HG03135 (cell line): ENCODE results near the gene TMEM132E.

Experiments
- ATAC-seq: cut with Tn5 transposase; IDR thresholded peaks from one replicate; pipeline ENCODE4 v1.9.1; 2021; ENCODE audit warnings: mild to moderate bottlenecking, moderate library complexity; ENCODE audit not compliant: unreplicated experiment

TMEM132E gene

DNA sequence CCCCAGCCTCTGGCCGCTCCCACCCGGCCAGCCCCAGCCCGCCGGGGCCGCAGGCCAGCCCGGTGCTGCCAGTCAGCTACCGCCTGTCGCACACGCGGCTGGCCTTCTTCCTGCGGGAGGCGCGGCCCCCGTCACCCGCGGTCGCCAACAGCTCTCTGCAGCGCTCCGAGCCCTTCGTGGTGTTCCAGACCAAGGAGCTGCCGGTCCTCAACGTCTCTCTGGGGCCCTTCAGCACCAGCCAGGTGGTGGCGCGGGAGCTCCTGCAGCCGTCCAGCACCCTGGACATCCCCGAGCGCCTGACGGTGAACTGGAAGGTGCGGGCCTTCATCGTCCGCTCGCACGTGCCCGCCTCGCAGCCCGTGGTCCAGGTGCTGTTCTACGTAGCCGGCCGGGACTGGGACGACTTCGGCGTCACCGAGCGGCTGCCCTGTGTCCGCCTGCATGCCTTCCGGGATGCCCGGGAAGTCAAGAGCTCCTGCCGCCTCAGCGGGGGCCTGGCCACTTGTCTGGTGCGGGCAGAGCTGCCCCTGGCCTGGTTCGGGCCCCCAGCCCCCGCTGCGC is 46.8 kb downstream of the TMEM132E start:
- ATAC-seq = no peak

DNA sequence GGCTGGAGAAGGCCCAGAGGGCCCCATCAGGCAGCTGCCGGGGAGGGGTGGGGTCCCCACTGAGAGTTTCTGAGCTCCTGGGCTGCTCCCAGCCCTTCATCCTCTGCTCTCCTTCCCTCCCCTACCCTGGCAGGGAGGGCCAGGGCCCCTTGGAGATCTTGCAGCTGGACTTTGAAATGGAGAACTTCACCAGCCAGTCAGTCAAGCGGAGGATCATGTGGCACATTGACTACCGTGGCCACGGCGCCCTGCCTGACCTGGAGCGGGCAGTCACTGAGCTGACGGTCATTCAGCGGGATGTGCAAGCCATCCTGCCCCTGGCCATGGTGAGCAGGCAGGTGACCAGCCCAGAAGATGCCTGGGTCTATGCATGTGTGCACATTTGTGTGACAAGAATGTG is 49.5 kb downstream of the TMEM132E start:
- no peak for ATAC-seq

DNA sequence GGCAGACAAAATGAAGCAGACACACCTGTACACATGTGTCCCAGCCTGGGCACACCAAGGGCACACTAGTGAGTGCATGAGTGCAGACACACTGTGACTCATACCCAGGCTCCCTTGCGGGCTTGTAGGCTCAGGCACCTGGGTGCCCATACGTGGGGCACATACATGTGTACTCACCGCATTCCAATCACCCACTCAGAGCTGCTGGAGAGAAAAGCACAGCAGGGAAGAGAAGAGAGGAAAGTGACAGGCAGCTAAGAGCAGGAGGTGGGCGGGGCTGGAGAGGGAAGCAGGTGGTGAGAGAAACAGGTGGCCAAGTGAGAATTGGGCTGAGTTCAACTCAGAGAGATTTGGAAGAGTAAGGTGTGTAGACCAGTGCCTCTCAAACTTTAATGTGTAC is 54.0 kb downstream of the TMEM132E start:
- ATAC-seq = no peak

DNA sequence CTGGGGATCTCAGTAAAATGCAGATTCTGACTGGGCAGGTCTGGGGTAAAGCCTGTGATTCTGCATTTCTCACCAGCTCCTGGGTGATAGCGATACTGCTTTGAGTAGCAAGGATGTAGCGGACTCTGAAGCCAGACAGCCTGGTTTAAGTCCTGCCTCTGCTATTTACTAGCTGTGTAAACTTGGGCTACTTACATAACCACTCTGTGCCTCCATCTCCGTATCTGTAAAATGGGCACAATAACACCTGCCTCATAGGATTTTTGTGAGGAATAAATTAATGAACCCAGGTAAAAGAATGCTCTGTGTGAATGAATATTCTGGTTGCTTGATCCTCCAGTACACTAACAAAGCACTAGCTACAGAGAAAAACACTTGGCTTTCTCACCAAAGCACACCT is 54.4 kb downstream of the TMEM132E start:
- ATAC-seq = no peak

DNA sequence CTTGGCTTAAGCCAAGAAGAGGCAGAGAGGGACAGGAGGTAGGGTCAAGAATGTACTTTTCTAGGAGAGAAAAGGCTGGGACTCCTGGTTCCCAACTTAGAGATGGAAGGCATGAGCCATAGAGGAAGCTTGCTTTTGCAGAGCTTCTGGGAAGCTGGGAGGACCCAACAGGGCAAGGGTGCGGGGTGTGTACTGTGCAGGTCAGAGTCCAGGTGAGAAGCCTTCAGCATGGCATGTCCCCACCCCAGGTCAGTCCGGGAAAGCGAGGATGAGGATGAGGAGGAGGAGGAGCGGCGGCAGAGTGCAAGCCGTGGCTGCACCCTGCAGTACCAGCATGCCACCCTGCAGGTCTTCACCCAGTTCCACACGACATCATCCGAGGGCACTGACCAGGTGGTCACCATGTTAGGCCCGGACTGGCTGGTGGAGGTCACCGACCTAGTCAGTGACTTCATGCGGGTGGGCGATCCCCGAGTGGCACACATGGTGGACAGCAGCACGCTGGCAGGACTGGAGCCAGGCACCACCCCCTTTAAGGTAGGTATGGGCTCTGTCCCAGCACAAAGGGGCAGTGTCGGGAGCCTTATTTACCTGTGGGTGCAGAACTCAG is 55.3 kb downstream of the TMEM132E start:
- ATAC-seq = no peak

- no peak for ATAC-seq
Measured at GRCh38 chr17:34635876-34636275, 56.5 kb downstream of the TMEM132E start.

- ATAC-seq = no peak
Measured at GRCh38 chr17:34637041-34637547, 57.7 kb downstream of the TMEM132E start.

DNA sequence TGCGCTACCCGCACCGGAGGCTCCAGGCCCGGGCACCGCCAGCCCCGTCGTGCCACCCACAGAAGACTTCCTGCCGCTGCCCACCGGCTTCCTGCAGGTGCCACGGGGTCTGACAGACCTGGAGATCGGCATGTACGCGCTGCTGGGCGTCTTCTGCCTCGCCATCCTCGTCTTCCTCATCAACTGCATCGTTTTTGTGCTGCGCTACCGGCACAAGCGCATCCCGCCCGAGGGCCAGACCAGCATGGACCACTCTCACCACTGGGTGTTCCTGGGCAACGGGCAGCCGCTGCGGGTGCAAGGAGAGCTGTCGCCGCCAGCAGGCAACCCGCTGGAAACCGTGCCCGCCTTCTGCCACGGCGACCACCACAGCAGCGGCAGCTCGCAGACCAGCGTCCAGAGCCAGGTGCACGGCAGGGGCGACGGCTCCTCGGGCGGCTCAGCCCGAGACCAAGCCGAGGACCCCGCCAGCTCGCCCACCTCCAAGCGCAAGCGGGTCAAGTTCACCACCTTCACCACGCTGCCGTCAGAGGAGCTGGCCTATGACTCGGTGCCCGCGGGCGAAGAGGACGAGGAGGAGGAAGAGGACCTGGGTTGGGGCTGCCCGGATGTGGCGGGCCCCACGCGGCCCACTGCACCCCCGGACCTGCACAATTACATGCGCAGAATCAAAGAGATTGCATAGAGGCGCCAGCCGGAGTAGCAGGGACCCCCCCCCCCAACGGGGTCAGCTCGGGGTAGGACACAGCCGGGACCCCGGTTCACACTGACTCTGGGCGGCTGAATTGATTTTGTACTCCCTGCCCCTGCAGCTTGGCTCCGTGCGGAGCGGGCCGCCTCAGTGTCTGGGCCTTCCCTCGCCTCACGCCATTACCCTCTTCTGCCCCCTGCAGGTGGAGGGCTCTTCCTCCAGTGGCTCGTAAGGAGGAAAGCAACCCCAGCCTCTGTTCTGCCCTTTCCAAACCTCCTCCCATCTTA is 58.5 kb downstream of the TMEM132E start:
- no peak for ATAC-seq

GRCh38 chr17:34638526-34639260 is 59.3 kb downstream of the TMEM132E start:
- no peak for ATAC-seq

GRCh38 chr17:34639706-34640425 is 60.5 kb downstream of the TMEM132E start:
- ATAC-seq = no peak

DNA sequence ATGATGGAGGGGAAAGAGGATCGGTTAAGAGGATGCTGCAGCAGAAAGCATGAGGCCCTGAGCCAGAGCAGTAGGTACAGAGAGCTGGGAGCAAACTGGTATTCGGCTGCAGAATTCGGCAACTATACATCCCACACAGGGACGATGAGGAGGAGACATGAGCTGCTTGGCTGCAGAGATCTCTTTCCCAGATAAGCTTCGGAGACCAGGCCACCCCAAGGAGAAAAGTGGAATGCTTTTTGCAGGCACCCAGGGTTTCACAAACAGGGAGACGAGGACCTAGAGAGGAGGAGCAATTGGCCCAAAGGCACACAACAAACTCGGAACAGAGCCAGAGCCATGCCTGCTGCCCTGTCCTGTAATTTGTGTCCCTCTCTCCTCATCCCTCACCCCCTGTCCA is 62.0 kb downstream of the TMEM132E start:
- no peak for ATAC-seq

DNA sequence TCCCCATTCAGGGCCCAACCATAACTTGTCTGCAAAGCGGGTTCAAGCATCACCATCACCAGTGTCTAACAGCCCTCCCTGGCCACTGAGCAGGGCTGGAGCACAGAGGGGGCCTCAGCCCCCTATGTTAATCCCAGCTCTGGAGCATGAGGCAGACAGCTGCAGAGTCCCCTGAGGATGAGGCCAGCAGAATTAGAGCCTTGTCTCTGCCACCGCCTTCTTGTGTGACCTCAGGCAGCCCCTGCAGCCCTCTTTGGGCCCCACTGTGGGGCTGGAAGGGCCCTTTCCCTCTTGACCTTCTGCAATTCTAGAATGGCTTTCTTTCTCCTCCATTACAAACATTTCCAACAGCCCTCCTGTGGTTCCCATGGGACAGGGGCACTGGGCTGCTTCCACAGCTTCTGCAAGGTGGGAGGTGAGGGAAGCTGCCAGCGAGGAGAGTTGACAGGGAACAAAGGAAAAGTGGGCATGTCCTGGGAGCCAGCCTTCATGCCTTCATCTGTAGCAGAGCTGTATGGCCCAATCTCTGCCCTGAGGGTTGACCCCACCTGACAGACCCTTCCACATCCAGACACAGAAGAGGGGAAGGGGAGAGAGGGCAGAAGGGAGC is 65.7 kb downstream of the TMEM132E start:
- no peak for ATAC-seq

DNA sequence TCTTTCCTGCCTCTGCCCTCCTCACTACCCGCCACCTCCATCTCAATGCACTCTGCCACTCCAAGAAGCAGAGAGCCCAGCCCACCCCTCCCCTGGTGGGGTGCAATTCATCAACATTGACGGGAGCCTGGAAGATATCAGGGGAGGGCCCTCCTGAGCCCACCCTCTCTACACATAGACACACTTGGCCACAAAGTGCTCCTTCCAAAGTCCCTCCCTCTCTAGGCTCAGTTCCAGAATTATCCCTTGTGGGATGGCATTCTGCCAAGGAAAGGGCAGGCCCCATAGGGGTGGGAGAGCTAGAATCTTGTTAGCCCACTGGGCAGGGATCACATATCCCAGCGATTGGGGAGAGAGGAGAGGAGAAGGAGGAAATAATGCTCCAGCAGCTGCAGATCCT is 66.2 kb downstream of the TMEM132E start:
- ATAC-seq = no peak

GRCh38 chr17:34647511-34647910 is 68.1 kb downstream of the TMEM132E start:
- ATAC-seq = no peak

DNA sequence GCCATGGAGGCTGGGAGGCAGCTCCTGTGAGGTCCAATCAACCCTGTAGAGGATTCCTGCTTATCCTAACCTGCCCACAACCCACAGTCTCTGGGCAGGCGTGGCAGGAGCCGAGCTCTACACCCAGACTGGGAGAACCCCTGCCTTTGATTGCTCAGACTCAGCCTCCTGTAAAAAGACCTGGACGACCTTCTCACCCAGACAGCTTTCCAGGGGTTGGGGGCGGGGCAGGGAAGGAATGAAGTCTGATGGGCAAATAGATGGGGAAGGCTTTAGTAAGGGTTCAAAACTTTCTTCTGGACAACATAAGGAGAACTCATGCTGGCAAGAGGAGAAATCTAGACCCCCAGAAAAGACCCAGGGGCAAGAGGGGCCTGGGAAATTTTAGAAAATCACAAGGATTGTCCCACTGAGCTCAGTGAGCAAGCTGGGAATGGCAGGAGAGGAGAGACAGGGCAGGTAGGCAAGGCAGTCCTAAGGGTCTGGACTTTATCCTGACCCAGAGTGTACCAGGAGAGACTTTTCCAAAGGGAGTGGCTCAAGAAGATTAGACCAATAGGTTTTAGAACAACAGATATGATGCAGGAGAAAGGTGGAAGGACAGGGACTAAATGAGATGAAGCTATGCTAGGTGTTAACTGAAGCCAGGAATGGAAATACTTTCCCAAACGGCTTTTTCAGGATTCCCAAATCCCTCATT is 70.8 kb downstream of the TMEM132E start:
- ATAC-seq = no peak

DNA sequence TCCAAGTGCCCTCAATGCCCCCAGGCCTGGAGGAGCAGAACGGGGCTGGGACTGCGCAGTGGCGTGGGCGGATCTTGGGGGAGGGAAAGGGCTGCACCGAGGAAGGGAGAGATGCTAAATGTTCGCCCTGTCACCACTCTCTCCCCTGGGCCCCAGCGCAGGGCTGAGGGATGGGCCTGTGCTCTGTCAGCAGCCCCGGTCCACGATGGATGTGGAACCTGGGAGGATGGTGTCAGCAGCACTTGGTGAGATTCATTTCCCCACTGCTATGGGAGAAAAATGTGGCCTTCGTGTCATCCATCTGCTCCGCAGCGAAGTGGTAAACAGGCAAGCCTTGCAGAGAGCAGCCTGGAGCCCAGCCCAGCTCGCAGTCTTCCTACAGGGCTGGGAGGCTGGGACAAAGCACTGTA is 72.0 kb downstream of the TMEM132E start:
- no peak for ATAC-seq

DNA sequence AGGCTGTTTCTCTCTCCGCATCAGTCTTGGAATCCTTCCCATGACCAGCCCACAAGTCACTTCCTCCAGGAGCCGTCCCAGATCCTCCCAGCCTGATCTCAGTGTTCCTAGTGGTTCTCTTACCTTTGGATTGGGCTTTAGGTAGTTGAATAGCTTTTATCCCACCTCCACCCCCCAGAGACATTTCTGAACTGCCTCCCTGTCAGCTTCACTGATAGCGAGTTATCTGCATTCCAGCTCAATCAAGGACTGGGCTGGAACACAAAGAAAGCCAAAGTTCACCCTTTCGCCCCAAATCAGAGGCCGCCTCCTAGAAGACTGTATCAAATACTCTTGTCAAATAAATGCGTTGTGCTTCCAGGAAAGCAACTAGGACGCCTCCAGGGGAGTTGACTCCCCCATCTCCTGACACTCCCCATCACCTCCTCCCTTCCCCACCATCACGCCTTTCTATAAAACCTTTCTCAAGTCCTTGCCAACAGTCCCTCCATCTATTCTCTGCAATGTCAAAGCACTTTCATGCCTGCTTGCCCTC is 72.7 kb downstream of the TMEM132E start:
- no peak for ATAC-seq

- ATAC-seq = no peak
Measured at GRCh38 chr17:34653511-34653910, 74.1 kb downstream of the TMEM132E start.

DNA sequence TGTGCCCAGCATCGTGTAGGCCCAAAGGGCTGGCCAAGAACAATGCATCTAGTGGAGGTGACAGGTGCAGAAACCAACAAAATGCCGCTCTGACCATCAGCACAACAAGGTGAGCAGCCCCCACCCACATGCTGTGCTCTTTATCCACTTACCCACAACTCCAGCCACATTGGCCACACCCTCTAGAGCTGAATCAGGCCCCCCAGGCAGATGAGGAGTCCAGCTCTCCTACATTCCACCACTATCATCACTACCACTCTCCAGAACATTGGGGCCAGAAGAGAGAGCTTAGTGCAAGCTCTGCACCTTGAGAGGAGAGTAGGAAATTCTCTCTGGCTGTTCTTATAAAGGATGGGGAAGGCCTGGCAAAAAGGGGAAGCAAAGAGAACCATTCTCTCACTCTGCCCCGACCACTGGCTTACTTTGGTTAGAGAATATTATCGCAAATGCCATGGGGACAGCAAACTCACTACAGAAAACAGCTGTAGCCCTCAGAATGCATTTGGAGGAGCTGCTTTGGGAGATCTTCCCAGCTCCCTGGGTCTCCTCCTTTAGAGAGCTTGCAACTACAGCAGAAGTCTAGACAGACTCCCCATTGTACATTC is 75.0 kb downstream of the TMEM132E start:
- ATAC-seq = no peak
